ENCODE data around the gene PPM1E. TPM values are rescaled to one million over a fixed set of nuclear protein-coding genes. Genes with fewer than 3 reads are reported as not detected.
"Not testable (repeated sequence)": the region's sequence is repeated elsewhere in the genome, so short reads cannot be mapped to it uniquely, and the experiment has no call there.

PPM1E gene
- total RNA-seq, 2 donors from 2014 or later: 0.08 to 0.17 TPM

DNA sequence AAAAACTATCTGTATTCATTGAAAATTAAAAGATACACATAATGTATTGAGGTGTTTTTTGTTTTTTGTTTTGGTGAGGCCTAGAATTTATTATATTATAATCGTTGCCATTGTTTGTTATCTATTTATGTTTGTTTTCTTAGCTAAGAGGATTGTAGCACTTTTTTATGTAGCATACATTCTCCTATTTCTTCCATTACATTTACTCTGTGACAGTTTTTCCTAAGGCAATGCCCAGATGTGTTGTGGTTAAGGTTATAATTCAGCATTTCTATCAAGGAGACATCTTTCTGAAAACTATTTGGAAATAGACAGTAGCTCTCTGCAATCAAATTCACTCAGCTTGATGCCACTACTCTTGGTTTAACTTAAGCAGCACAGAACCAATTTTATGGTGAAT is 161.6 kb downstream of the PPM1E start:
- no peak overlapping the region for H3K27ac Mint-ChIP-seq
- no peaks in the 10 kb centered on the region for H3K36me3 Mint-ChIP-seq (ENCODE audit: low read depth)
- no peak overlapping the region for H3K4me3 Mint-ChIP-seq
- H3K4me1 Mint-ChIP-seq: peaks cover 8% of the 10 kb centered on the region
- no peaks in the 10 kb centered on the region for H3K9me3 Mint-ChIP-seq
- ATAC-seq (replicated peaks): no peak
- H3K27me3 Mint-ChIP-seq: peaks cover 7% of the 10 kb centered on the region

DNA sequence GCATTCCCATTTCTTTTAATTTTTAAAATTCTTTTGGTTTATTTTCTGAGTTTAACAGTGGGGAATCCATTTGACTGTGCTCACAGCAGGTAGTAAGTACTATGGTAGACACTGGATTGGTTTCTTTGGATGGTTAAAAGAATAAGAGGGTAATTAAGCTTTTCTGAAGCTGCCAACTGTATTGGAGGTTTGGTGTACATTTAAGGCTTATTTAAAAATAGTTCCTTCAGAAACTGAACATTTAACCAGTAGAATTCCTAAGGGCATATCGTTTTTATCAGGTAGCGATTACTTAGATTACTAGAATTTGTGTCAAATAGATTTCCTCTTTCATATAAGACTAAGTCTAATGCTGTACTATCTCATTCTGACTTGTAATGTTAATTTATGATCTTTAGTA is 162.4 kb downstream of the PPM1E start:
- no peak for ATAC-seq (replicated peaks)
- no peak overlapping the region for H3K27ac Mint-ChIP-seq

DNA sequence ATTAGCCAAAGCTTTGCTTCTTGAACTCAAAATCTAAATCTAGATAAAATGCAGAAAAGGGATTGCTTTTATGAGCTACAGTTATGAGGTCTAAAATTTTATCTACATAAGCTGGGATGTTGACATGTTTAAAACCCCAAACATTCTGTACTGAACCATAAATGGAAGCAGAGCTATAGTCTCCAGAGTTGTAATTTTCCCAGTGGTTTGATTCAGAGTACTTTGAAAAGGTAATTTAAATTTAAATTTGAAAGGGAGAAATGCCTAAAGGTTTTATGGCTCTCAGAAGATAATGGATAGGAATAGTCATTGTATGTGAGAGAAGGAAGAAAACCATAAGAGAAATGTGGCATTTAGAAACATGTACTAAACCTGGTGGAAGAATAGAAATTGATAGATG is 163.2 kb downstream of the PPM1E start:
- H3K4me1 Mint-ChIP-seq: peaks cover 8% of the 10 kb centered on the region
- H3K9me3 Mint-ChIP-seq: no peaks in the 10 kb centered on the region
- H3K27ac Mint-ChIP-seq: no peak overlapping the region
- no peak for ATAC-seq (replicated peaks)
- no peaks in the 10 kb centered on the region for H3K36me3 Mint-ChIP-seq (ENCODE audit: low read depth)
- peaks cover 7% of the 10 kb centered on the region for H3K27me3 Mint-ChIP-seq
- H3K4me3 Mint-ChIP-seq: no peak overlapping the region

More for the DNA sequence above, 162.4 kb downstream of the PPM1E start:
- no peaks in the 10 kb centered on the region for H3K36me3 Mint-ChIP-seq (ENCODE audit: low read depth)
- no peak overlapping the region for H3K4me3 Mint-ChIP-seq
- peaks cover 7% of the 10 kb centered on the region for H3K27me3 Mint-ChIP-seq
- H3K9me3 Mint-ChIP-seq: no peaks in the 10 kb centered on the region
- H3K4me1 Mint-ChIP-seq: peaks cover 8% of the 10 kb centered on the region

DNA sequence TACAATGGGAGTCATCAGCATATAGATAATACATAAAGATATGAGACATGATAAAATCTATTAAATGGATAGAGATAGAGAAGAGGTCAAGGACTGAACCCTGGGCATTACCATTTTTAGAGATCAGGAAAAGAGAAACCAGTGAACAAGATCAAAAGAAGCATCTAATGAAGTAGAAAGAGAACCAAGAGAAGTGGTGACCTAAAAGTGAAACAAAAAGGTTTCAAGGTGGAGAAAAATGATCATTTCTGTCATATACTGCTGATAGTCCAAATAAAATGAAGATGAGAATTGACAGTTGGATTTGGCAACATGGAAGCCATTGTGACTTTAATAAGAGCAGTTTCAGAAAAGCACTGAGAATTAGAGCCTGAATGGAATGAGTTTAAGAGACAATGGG is 165.1 kb downstream of the PPM1E start:
- H3K36me3 Mint-ChIP-seq (ENCODE audit: low read depth): no peaks in the 10 kb centered on the region
- no peak overlapping the region for H3K4me3 Mint-ChIP-seq
- H3K27ac Mint-ChIP-seq: peak overlapping the region; percentile 8
- H3K4me1 Mint-ChIP-seq: peaks cover 8% of the 10 kb centered on the region
- no peaks in the 10 kb centered on the region for H3K9me3 Mint-ChIP-seq
- H3K27me3 Mint-ChIP-seq: peaks cover 7% of the 10 kb centered on the region
- no peak for ATAC-seq (replicated peaks)

DNA sequence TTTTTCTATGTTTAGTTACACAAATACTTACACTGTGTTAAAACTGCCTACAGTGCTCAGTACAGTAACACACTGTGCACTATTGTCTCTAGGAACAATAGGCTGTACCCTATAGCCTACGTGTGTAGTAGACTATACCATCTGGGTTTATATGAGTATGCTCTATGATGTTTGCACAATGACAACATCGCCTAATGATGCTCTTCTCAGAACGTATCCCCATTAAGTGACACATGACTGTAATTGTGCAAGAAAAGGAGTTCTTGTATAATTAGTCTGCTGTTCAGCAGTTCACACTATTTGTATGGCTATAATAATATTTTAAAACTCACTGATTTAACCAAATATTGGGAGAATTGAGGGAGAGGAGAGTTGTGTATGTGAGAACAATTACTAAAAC is 177.3 kb downstream of the PPM1E start:
- Mint-ChIP-seq H3K4me1 (no peaks in the 10 kb centered on the region), H3K4me3 (no peak overlapping the region)

DNA sequence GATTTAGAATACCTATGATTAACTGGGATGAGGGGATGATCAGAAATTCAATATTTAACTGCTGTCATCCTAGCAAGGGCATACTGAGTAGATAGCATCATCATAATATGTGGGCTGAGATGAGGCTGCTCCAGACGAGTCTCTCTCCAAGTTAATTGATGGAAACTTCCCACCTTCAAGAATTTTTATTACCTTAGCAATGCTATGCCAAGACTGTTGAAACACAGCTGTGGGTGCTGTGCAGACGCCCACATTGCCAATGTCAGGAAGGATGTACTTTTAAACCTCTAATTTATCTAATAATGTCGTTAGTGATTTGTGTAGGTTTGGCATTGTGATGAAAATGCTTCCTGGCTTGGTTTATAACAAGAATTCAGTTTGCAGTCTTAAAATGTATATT is 180.6 kb downstream of the PPM1E start:
- ATAC-seq (replicated peaks): no peak
- H3K4me3 Mint-ChIP-seq: no peak overlapping the region
- no peaks in the 10 kb centered on the region for H3K4me1 Mint-ChIP-seq
- no peak overlapping the region for H3K27ac Mint-ChIP-seq
- no peaks in the 10 kb centered on the region for H3K36me3 Mint-ChIP-seq (ENCODE audit: low read depth)
- H3K27me3 Mint-ChIP-seq: no peaks in the 10 kb centered on the region
- no peaks in the 10 kb centered on the region for H3K9me3 Mint-ChIP-seq

More for the DNA sequence above, 177.3 kb downstream of the PPM1E start:
- Mint-ChIP-seq H3K27me3 (peaks cover 7% of the 10 kb centered on the region), H3K27ac (no peak overlapping the region), H3K9me3 (no peaks in the 10 kb centered on the region), H3K36me3 (ENCODE audit: low read depth) (no peaks in the 10 kb centered on the region)
- ATAC-seq (replicated peaks): no peak

DNA sequence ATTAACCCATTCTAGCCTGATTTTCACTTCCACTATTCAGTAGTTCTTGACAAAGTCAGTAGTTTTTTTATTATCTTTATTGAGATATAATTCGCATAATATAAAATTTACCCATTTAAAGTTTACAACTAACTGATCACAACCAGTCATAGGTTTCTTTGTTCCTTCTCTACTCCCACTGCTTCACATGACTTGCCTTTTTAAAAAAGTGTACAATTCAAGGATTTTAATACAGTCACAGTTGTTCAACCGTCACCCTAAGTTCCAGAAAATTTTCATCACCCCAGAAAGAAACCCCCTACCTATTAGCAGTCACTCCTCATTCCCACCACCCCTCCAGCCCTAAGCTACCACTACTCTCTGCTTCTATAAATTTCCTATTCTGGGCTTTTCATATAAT is 188.5 kb downstream of the PPM1E start:
- Mint-ChIP-seq H3K27ac (no peak overlapping the region), H3K36me3 (ENCODE audit: low read depth) (no peaks in the 10 kb centered on the region), H3K27me3 (peaks cover 16% of the 10 kb centered on the region), H3K4me1 (no peaks in the 10 kb centered on the region), H3K4me3 (no peak overlapping the region), H3K9me3 (peaks cover 14% of the 10 kb centered on the region)
- no peak for ATAC-seq (replicated peaks)

DNA sequence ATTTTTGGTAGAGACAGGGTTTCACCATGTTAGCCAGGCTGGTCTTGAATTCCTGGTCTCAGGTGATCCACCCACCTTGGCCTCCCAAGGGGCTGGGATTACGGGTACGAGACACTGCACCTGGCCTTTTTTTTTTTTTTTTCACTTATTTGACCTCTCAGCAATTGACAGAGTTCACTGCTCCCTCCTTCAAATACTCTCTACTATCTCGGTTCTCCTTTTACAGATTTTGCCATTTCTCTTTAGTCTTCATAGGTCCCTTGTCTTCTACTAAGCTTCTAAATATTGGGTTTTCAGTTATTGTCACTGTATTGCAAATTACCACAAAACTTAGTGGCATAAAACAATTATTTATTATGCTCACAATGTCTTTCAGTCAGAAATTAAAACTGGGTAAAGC is 191.8 kb downstream of the PPM1E start:
- peaks cover 30% of the 10 kb centered on the region for H3K9me3 Mint-ChIP-seq
- H3K36me3 Mint-ChIP-seq (ENCODE audit: low read depth): no peaks in the 10 kb centered on the region
- H3K4me1 Mint-ChIP-seq: no peaks in the 10 kb centered on the region
- ATAC-seq (replicated peaks): no peak
- H3K27ac Mint-ChIP-seq: no peak overlapping the region
- H3K4me3 Mint-ChIP-seq: no peak overlapping the region
- peaks cover 21% of the 10 kb centered on the region for H3K27me3 Mint-ChIP-seq

DNA sequence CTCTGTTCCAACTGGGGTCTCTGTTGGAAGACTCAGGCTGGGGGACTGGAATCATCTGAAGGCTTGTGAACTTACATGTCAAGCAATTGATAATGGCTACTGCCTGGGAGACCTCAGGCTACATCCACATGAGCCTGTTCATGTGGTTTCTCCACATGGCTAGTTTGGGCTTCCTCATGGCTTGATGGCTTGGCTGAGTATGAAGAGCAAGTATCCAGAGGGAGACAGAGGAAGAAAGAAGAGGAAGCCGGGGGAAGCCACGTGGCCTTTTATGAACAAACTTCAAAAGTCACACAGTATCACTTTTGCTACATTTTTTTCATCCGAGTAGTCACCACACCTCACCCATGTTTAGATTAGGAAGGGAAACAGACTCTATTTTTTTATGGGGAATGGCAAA is 192.2 kb downstream of the PPM1E start:
- Mint-ChIP-seq H3K4me1 (no peaks in the 10 kb centered on the region), H3K27ac (no peak overlapping the region), H3K27me3 (peaks cover 21% of the 10 kb centered on the region), H3K9me3 (peaks cover 30% of the 10 kb centered on the region), H3K4me3 (no peak overlapping the region), H3K36me3 (ENCODE audit: low read depth) (no peaks in the 10 kb centered on the region)
- ATAC-seq (replicated peaks): no peak

DNA sequence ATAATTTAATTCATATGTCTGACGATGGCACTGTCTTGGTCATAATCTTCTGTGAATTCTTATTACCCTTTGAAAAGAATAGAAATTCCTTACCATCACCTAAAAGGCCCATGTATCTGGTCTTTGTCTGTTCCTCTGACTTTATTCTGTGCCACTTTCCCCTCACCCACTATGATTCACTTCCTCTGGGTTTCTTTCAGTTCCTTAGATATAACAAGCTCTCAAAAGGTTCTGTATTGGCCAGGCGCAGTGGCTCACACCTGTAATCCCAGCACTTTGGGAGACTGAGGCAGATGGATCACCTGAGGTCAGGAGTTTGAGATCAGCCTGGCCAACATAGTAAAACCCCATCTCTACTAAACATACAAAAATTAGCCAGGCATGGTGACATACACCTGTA is 198.7 kb downstream of the PPM1E start:
- not testable (repeated sequence) for H3K4me1 Mint-ChIP-seq; H3K27ac Mint-ChIP-seq; H3K4me3 Mint-ChIP-seq; H3K36me3 Mint-ChIP-seq (ENCODE audit: low read depth); ATAC-seq (replicated peaks)
- Mint-ChIP-seq H3K9me3 (peaks cover 14% of the 10 kb centered on the region), H3K27me3 (peaks cover 11% of the 10 kb centered on the region)

DNA sequence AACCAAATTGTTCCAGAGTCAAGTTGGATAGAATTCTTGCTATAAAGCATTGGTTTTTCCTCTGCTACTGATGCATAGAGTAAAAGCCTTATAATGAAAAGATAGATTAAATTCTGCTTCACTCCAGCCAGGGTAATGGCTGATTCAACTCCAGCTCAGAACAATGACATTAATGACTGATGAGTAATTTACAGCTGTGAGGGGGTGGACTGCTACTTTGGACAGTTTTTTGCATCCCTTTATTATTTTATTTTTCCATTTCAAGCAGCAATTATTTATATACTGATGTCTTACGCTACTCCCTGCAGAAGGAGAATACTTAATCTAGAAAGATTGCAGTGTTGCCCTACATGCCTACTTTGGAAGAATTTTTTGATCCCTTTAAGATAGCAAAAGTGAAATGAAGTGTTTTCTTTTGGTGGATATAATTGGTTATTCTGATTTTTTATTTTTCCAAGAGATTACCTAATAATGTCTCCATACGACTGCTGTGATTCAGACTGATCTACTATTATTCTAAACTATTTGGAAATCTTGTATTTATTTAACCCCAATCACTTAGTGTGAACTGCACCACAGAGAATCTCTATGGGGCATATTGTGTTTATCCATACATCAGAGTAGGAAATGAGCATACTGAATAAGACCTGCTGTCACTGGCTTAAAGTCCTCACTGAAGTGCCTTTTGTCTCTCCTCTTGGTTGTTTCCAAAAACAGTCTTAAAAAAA is 201.5 kb downstream of the PPM1E start:
- ATAC-seq (replicated peaks): no peak

DNA sequence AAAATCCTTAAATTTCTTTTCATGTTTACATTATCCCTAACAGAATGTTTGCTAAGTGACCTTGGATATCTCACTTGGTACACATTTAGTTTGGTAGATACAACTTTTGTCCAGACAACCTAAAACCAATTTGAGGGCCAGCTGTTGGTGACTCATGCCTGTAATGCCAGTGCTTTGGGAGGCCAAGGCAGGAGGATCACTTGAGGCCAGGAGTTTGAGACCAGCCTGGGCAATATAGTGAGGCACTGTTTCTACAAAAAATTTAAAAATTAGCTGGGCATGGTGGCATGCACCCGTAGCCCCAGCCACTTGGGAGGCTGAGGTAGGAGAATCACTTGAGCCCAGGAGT is 202.0 kb downstream of the PPM1E start:
- not testable (repeated sequence) for H3K27me3 Mint-ChIP-seq; ATAC-seq (replicated peaks); H3K9me3 Mint-ChIP-seq; H3K27ac Mint-ChIP-seq; H3K36me3 Mint-ChIP-seq (ENCODE audit: low read depth); H3K4me3 Mint-ChIP-seq; H3K4me1 Mint-ChIP-seq

More for the DNA sequence above, 201.5 kb downstream of the PPM1E start:
- H3K36me3 Mint-ChIP-seq (ENCODE audit: low read depth): no peaks in the 10 kb centered on the region
- H3K4me1 Mint-ChIP-seq: no peaks in the 10 kb centered on the region
- H3K4me3 Mint-ChIP-seq: no peak overlapping the region
- H3K9me3 Mint-ChIP-seq: no peaks in the 10 kb centered on the region
- H3K27me3 Mint-ChIP-seq: peaks cover 8% of the 10 kb centered on the region
- no peak overlapping the region for H3K27ac Mint-ChIP-seq

DNA sequence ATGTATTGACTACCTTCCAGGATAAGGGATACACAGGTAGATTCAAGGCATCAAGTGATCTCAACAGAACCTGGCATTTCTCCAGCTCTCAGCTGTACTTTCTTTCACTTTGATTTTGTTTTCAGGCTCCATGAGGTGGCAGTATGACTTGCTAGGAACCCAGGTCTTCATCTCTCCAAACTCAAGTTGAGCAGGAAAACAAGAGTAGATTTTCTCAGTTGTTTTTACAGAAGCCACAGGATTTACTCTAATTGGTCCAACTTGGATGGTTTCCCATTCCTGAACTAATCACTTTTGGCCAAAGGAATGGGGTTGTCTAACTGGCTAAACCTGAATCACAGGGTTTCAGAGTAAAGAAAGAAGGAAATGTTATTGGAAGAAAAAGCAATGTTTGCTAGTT is 204.4 kb downstream of the PPM1E start:
- H3K27ac Mint-ChIP-seq: no peak overlapping the region
- H3K4me3 Mint-ChIP-seq: no peak overlapping the region
- peaks cover 5% of the 10 kb centered on the region for H3K27me3 Mint-ChIP-seq
- ATAC-seq (replicated peaks): no peak
- no peaks in the 10 kb centered on the region for H3K4me1 Mint-ChIP-seq
- no peaks in the 10 kb centered on the region for H3K36me3 Mint-ChIP-seq (ENCODE audit: low read depth)
- no peaks in the 10 kb centered on the region for H3K9me3 Mint-ChIP-seq

DNA sequence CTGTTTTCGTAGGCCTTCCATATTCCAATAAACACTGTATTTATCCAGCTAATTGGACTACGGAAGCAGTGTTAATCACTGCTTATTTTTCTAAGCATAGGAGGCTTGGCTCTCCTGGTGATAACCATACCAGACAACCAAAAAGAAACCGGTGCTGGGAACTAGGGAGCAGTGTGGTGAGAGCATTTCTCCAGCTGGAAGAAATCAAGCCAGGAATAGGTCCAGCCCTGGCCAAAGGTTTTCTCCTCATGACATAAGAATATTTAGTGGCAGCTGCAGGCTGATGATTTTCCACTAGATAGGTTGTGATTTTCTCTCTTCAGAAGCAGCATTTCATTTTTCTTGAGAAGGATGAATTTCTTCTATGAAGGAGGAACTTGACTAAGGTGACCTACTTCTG is 209.6 kb downstream of the PPM1E start:
- Mint-ChIP-seq H3K4me3 (no peak overlapping the region), H3K4me1 (no peaks in the 10 kb centered on the region), H3K9me3 (no peaks in the 10 kb centered on the region), H3K36me3 (ENCODE audit: low read depth) (no peaks in the 10 kb centered on the region), H3K27ac (no peak overlapping the region), H3K27me3 (no peaks in the 10 kb centered on the region)
- ATAC-seq (replicated peaks): no peak

DNA sequence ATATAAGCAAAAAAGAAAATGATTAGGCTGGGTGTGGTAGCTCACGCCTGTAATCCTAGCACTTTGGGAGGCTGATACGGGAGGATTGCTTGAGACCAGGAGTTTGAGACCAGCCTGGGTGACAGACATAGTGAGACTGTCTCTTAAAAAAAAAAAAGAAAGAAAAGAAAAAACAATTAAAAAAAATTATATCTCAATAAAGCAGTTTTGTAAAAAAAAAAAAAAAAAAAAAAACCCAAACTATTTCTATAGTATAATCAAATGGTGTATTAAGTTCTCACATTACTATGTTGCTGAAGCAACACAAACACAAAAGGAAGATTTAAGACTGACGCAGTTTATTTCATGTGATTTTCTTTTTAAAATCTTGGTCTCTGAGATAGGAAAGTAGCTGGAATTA is 210.6 kb downstream of the PPM1E start:
- Mint-ChIP-seq H3K9me3 (no peaks in the 10 kb centered on the region), H3K4me3 (no peak overlapping the region), H3K36me3 (ENCODE audit: low read depth) (no peaks in the 10 kb centered on the region), H3K4me1 (no peaks in the 10 kb centered on the region), H3K27ac (no peak overlapping the region), H3K27me3 (no peaks in the 10 kb centered on the region)
- no peak for ATAC-seq (replicated peaks)
